ENCODE results near the gene CPLX3. TPM values are rescaled to one million over a fixed set of nuclear protein-coding genes. Genes with fewer than 3 reads are reported as not detected.

Gene CPLX3
- total and polyA plus RNA-seq, 2 donors (not counting 3 experiments of a cell fraction or from before 2014, with no cell fraction given), result not detected

DNA sequence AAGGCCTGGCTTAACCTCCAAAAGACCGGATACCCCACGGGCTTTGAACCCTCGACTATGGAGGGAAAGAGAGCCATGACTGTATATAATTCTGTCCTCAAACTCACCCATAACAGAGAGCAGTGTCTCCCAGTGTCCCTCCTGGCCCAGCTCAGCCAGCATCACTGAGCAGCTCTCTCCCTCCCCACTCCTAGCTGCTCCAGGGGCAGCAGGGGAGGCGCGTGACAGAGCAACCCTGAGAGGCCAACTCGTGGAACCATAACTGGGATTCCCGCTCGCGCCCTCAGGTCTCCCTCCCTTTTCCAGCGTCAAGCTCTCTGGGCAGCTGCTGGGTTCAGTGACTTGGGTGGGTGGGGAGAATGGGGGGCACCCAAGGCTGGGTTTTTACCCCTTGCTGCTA is 561 bp upstream of the CPLX3 start:
- CTCF ChIA-PET, result interaction anchor here (1.0 to 3.6 kb wide), 5 partner anchors 9 to 76 kb away, joined by 5 to 19 read pairs (median 6); no protein-coding TSS in a partner anchor
- Histone ChIP-seq H4K20me1 (replicated peaks; ENCODE audit: control insufficient read depth, extremely low read depth, insufficient read depth, low read length) (no peaks in the 10 kb centered on the region), H3K27ac (ENCODE audit: insufficient read depth, low read depth, low read length) (no peak overlapping the region), H3K36me3 (ENCODE audit: control insufficient read depth in 2 of 2, extremely low read depth in 1 of 2, insufficient read depth in 2 of 2, low read length in 2 of 2) (no peaks in the 10 kb centered on the region), H3K4me2 (ENCODE audit: insufficient read depth, low read length) (no peak overlapping the region), H3K9ac (replicated peaks; ENCODE audit: extremely low read depth, insufficient read depth, low read length) (no peak overlapping the region), H3K4me3 (replicated peaks in 1 of 3; ENCODE audit: insufficient read depth in 1 of 3, low read depth in 1 of 3, low read length in 3 of 3) (no peak overlapping the region), H2AFZ (ENCODE audit: low read depth, low read length) (no peak overlapping the region), H3K79me2 (ENCODE audit: control insufficient read depth, insufficient read depth, low read length) (no peaks in the 10 kb centered on the region), H3K4me1 (ENCODE audit: control insufficient read depth, extremely low read depth, insufficient read depth, low read length) (no peaks in the 10 kb centered on the region), H3K9me1 (replicated peaks; ENCODE audit: control insufficient read depth, extremely low read depth, insufficient read depth, low read length) (no peaks in the 10 kb centered on the region), H3K27me3 (ENCODE audit: control insufficient read depth in 2 of 2, insufficient read depth in 2 of 2, low read length in 2 of 2) (peaks cover 14 to 17% of the 10 kb centered on the region in 2 experiments), H3K9me3 (replicated peaks; ENCODE audit: control insufficient read depth, insufficient read depth, low read length) (no peaks in the 10 kb centered on the region)
- POLR2A ChIA-PET, result no interaction called here
- TF ChIP-seq POLR2A (IDR thresholded peaks at IDR 0.05; ENCODE audit: low read depth, low read length), result no peak
- no peak for TF ChIP-seq EZH2 (IDR thresholded peaks at IDR 0.05; ENCODE audit: borderline replicate concordance, low read depth, low read length, severe bottlenecking)
- no peak for TF ChIP-seq FOS (IDR thresholded peaks at IDR 0.05; ENCODE audit: borderline replicate concordance, insufficient read depth, low read length)
- no peak for TF ChIP-seq GATA2 (IDR thresholded peaks at IDR 0.05; ENCODE audit: insufficient read depth, insufficient read length, low read depth, low read length)
- intact Hi-C loops (cut with micrococcal nuclease) (no loop called here), dilution Hi-C loops (cut with MboI; ENCODE audit: extremely low pct_ligation_motif_present, low sequenced_read_pairs) (no loop called here)
- no peak for DNase-seq (ENCODE audit: low read depth, low spot score)
- FAIRE-seq, result no peak
- BruUV-seq (replicated peaks), result no TSS peak

DNA sequence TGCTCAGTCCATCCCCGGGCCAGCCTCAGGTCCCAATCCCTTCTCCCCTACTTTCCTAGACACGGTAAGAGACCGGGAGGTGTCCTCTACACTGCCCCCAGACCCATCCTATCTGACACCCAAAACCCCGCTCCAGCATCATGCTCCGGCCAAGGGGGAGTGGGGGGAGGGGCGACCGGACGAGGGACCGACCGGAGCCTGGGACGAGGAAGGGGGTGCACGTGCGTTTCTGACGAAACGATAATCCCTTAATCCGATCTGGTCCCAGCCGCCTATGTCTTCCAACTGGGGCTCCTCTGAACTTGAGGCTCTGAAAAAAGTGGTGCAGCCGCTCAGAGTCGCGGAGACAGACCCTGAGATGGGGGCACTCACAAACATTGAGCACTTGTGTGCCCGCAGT is 494 bp downstream of the CPLX3 start:
- Histone ChIP-seq H3K9me3 (replicated peaks; ENCODE audit: control insufficient read depth, insufficient read depth, low read length) (no peaks in the 10 kb centered on the region), H3K36me3 (ENCODE audit: control insufficient read depth in 2 of 2, extremely low read depth in 1 of 2, insufficient read depth in 2 of 2, low read length in 2 of 2) (no peaks in the 10 kb centered on the region), H3K27me3 (ENCODE audit: control insufficient read depth in 2 of 2, insufficient read depth in 2 of 2, low read length in 2 of 2) (peaks cover 14 to 17% of the 10 kb centered on the region in 2 experiments), H3K4me2 (ENCODE audit: insufficient read depth, low read length) (no peak overlapping the region), H2AFZ (ENCODE audit: low read depth, low read length) (no peak overlapping the region), H3K79me2 (ENCODE audit: control insufficient read depth, insufficient read depth, low read length) (no peaks in the 10 kb centered on the region), H3K27ac (ENCODE audit: insufficient read depth, low read depth, low read length) (no peak overlapping the region), H3K9me1 (replicated peaks; ENCODE audit: control insufficient read depth, extremely low read depth, insufficient read depth, low read length) (no peaks in the 10 kb centered on the region), H3K4me1 (ENCODE audit: control insufficient read depth, extremely low read depth, insufficient read depth, low read length) (no peaks in the 10 kb centered on the region), H3K4me3 (replicated peaks in 1 of 3; ENCODE audit: insufficient read depth in 1 of 3, low read depth in 1 of 3, low read length in 3 of 3) (no peak overlapping the region), H4K20me1 (replicated peaks; ENCODE audit: control insufficient read depth, extremely low read depth, insufficient read depth, low read length) (no peaks in the 10 kb centered on the region), H3K9ac (replicated peaks; ENCODE audit: extremely low read depth, insufficient read depth, low read length) (no peak overlapping the region)
- no TSS peak for BruUV-seq (replicated peaks)
- FAIRE-seq (no peak), DNase-seq (ENCODE audit: low read depth, low spot score) (no peak)
- TF ChIP-seq POLR2AphosphoS5 (IDR thresholded peaks at IDR 0.05; ENCODE audit: insufficient read depth, low read depth, low read length) (no peak), MAX (IDR thresholded peaks at IDR 0.05; ENCODE audit: insufficient read depth, insufficient read length) (no peak), MYC (IDR thresholded peaks at IDR 0.05; ENCODE audit: low read depth, low read length) (no peak), GATA2 (IDR thresholded peaks at IDR 0.05; ENCODE audit: insufficient read depth, insufficient read length, low read depth, low read length) (no peak), FOS (IDR thresholded peaks at IDR 0.05; ENCODE audit: borderline replicate concordance, insufficient read depth, low read length) (no peak), POLR2A (IDR thresholded peaks at IDR 0.05; ENCODE audit: low read depth, low read length) (no peak), JUN (IDR thresholded peaks at IDR 0.05; ENCODE audit: borderline replicate concordance, insufficient read depth, insufficient read length, low read depth) (no peak), EZH2 (IDR thresholded peaks at IDR 0.05; ENCODE audit: borderline replicate concordance, low read depth, low read length, severe bottlenecking) (no peak)
- TF ChIP-seq, protein P1, sequence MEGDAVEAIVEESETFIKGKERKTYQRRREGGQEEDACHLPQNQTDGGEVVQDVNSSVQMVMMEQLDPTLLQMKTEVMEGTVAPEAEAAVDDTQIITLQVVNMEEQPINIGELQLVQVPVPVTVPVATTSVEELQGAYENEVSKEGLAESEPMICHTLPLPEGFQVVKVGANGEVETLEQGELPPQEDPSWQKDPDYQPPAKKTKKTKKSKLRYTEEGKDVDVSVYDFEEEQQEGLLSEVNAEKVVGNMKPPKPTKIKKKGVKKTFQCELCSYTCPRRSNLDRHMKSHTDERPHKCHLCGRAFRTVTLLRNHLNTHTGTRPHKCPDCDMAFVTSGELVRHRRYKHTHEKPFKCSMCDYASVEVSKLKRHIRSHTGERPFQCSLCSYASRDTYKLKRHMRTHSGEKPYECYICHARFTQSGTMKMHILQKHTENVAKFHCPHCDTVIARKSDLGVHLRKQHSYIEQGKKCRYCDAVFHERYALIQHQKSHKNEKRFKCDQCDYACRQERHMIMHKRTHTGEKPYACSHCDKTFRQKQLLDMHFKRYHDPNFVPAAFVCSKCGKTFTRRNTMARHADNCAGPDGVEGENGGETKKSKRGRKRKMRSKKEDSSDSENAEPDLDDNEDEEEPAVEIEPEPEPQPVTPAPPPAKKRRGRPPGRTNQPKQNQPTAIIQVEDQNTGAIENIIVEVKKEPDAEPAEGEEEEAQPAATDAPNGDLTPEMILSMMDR (IDR thresholded peaks at IDR 0.05; ENCODE audit: extremely low read depth in 1 of 2, insufficient read depth in 1 of 2, low read depth in 1 of 2, low read length in 2 of 2), result no peak
- POLR2A ChIA-PET, result no interaction called here
- dilution Hi-C loops (cut with MboI; ENCODE audit: extremely low pct_ligation_motif_present, low sequenced_read_pairs) (no loop called here), intact Hi-C loops (cut with micrococcal nuclease) (no loop called here)
- CTCF ChIA-PET, result interaction anchor here (0.8 to 3.6 kb wide), 7 partner anchors 9 to 75 kb away, joined by 3 to 19 read pairs (median 6); partner anchors contain the start of gene LMAN1L

Measured in endothelial cell of umbilical vein (primary cell).